BLaER1 (cell line): ENCODE results near the gene SEMA4D.

Experiments used
- H3K27ac ChIP-seq: shearing (Covaris generic); formaldehyde crosslinking; 2 replicates; pipeline ENCODE4 v1.8.1; 2022
- H3K27me3 ChIP-seq: shearing (Covaris generic); formaldehyde crosslinking; 2 replicates; pipeline ENCODE4 v1.8.1; 2022
- H3K36me3 ChIP-seq: shearing (Covaris generic); formaldehyde crosslinking; 2 replicates; pipeline ENCODE4 v1.8.1; 2022
- H3K4me1 ChIP-seq: shearing (Covaris generic); formaldehyde crosslinking; 2 replicates; pipeline ENCODE4 v1.8.1; 2022
- H3K4me2 ChIP-seq: shearing (Covaris generic); formaldehyde crosslinking; 2 replicates; pipeline ENCODE4 v1.8.1; 2022
- H3K4me3 ChIP-seq: shearing (Covaris generic); formaldehyde crosslinking; 2 replicates; pipeline ENCODE4 v1.8.1; 2022
- H3K9ac ChIP-seq: shearing (Covaris generic); formaldehyde crosslinking; 2 replicates; pipeline ENCODE4 v1.8.1; 2022
- H3K9me3 ChIP-seq: shearing (Covaris generic); formaldehyde crosslinking; 2 replicates; pipeline ENCODE4 v1.8.1; 2022
- H4K20me1 ChIP-seq: shearing (Covaris generic); formaldehyde crosslinking; 2 replicates; pipeline ENCODE4 v1.8.1; 2022
- Cebpa-rat ChIP-seq: shearing (Covaris generic); IDR thresholded peaks from 2 replicates; pipeline ENCODE4 v1.8.1; 2022

Gene SEMA4D

DNA sequence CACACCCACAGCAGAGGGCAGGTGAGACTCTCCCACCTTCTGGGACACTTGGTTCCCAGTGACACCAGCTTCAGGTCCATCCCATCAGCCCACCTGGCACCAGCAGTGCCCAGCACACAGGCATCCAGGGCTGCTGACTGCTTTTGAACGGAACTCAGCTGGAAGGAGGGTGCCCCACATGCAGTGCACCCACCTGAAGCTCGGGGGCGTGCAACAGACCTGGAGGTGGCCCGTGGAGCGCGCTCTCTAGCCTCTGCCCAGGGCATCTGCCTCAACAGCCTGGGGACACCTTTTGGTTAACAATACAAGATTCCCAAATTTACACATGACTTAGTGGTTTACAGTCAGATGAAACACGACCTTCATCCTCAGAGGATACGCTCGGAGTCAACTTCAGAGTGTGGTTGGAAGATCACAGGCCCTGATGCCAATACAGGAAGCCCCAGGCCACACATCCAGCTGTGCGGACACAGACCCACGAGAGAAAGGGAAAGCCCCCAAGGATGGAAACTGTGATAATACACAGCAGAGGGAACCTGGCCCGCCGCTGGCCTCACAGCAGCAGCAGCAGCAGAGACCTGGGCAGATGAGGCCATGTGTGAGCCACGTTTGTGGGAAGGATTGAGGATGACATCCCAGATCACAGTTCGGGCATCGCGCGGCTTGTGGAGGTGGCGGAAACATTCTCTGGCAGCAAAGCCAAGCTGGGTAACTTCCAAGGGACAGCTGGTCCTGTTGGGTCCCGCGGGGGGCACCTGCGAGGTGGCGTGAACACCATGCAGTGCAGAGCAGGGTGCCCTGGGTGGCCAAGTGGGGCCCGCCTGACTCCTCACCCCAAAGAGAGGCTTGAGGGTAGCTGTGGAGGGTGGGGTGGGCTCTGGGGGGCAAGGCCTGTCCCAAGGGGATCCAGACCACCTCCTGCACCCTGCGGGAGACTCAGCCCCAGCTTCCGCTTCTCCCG lies 115.6 kb downstream of the SEMA4D start:
- H3K9ac ChIP-seq: no peak overlapping the region; the same call in 1 of the 2 replicates
- peaks cover 50% of the 10 kb centered on the region for H3K4me1 ChIP-seq

DNA sequence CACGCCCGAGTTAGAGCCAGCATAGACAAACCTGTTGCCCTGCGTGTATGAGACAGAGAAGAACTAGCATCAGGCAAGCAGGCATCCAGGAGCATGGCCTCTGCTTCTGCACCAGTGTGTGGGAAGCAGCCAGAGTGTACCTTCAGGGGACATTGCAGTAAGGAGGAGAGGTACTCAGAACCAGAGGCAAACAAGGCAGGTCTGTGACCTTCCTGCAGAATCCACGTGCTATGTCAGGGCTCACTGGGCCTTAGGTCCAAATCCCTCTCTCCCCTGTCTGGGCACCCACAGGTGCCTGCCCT lies 116.7 kb downstream of the SEMA4D start:
- peaks cover 59% of the 10 kb centered on the region for H3K4me1 ChIP-seq
- H3K4me2 ChIP-seq: peak overlapping the region; percentile 92
- no peak overlapping the region for H3K27ac ChIP-seq
- no peak overlapping the region for H3K9ac ChIP-seq
- no peak for TF ChIP-seq Cebpa-rat
- H3K4me3 ChIP-seq: no peak overlapping the region
- no peaks in the 10 kb centered on the region for H3K9me3 ChIP-seq
- peaks cover 83% of the 10 kb centered on the region for H4K20me1 ChIP-seq
- no peaks in the 10 kb centered on the region for H3K27me3 ChIP-seq
- peaks cover 85% of the 10 kb centered on the region for H3K36me3 ChIP-seq

More for the DNA sequence above, 115.6 kb downstream of the SEMA4D start:
- no peak overlapping the region for H3K27ac ChIP-seq
- no peak for TF ChIP-seq Cebpa-rat
- H3K27me3 ChIP-seq: no peaks in the 10 kb centered on the region
- H3K4me3 ChIP-seq: peak overlapping the region; percentile 27; the same call in 1 of the 2 replicates
- no peaks in the 10 kb centered on the region for H3K9me3 ChIP-seq
- H4K20me1 ChIP-seq: peaks cover 80% of the 10 kb centered on the region
- H3K36me3 ChIP-seq: peaks cover 85% of the 10 kb centered on the region
- peak overlapping the region; percentile 92 for H3K4me2 ChIP-seq

DNA sequence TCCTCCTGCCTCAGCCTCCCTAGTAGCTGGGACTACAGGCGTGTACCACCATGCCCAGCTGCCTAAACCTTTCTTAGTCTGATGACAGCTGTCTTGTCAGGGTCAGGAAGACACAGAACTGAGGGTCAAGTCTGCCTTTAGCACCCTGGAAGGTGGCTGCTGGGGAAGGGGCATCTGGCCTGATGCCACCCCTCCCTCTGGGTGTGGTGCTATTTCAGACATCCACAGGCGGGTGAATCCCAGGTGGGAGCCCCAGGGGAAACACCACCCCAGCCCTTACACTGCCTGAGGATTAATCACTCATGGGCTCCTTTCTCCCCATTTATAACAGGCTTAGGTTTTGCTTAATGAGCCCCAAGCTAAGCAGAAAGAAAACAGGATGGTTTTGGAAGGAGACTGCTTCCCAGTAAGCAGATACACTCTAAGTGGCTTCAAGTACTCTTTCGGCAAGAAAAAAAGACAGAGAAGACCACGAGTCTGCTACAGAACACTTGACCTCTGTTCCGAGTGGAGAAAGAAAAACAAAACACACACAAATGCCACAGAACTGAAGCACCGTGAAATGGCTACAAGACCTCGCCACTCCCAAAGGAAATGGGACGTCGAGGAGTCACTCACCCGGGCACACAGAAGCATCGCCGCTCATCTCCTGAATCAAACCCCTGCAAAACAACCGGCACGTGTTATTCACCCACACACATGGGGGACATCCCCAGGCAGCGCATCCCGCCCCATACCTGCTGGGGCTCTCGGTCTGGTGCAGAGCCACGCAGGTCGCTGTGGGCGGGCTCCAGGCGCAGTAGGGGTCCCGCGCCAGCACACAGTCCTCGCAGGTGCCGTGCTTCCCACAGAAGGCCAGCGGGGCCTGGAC lies 117.2 kb downstream of the SEMA4D start:
- H3K36me3 ChIP-seq: peaks cover 80% of the 10 kb centered on the region
- H3K4me1 ChIP-seq: peaks cover 65% of the 10 kb centered on the region
- no peak overlapping the region for H3K27ac ChIP-seq
- H3K4me3 ChIP-seq: no peak overlapping the region
- no peaks in the 10 kb centered on the region for H3K27me3 ChIP-seq
- H4K20me1 ChIP-seq: peaks cover 89% of the 10 kb centered on the region
- peak overlapping the region; percentile 92 for H3K4me2 ChIP-seq
- H3K9me3 ChIP-seq: no peaks in the 10 kb centered on the region
- no peak for TF ChIP-seq Cebpa-rat
- H3K9ac ChIP-seq: no peak overlapping the region

DNA sequence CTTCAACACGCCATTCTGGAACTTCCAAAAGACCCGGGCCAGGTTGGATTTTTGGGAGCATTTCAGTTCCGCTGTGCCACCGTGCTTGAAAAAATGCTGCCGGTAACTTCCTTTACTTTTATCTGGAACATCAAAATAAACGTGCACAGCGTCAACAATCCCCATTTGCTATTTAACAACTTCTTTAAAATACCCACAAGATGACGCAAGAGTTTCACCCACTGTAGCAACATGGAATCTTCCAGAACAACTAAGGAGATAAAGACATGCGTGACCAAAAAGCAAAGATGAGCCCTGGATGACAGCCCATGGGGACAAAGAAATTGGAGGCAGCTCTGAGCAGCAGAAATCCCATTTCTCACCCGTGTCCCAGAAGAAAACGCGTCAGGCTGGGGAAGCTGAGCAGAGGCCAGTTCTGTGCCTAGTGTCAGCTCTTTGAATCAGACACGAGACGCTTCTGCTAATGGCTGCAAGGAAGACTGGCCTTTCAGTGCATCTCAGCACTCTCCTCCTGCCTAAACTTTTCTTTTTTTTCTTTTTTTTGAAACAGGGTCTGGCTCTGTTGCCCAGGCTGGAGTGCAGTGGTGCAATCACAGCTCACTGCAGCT lies 118.3 kb downstream of the SEMA4D start:
- Histone ChIP-seq H4K20me1 (peaks cover 90% of the 10 kb centered on the region), H3K36me3 (peaks cover 70% of the 10 kb centered on the region), H3K27me3 (no peaks in the 10 kb centered on the region), H3K27ac (no peak overlapping the region), H3K9ac (no peak overlapping the region), H3K4me2 (no peak overlapping the region), H3K4me1 (peaks cover 69% of the 10 kb centered on the region), H3K9me3 (no peaks in the 10 kb centered on the region), H3K4me3 (no peak overlapping the region)
- TF ChIP-seq Cebpa-rat: peak; percentile 59; the same call in 1 of the 2 replicates

DNA sequence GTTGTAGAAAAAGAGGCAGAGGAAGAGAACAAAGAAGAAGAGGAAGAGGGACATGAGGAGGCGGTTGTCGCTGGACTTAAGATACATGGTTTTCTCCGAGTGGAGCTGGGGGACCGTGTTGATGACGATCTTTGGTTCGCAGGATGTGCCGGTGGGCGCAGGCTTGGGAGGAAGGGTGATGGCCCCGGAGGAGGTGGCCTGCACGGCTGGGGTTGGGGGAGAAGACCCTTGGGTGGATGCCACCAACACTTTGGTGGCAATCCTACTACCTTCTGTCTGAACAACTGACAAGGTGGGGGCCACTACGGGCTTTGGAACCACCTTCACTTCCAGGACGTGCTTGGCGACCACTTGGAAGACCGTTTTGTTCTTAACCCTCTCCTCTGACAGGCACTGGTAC lies 118.9 kb downstream of the SEMA4D start:
- TF ChIP-seq Cebpa-rat: no peak
- peaks cover 64% of the 10 kb centered on the region for H3K36me3 ChIP-seq

DNA sequence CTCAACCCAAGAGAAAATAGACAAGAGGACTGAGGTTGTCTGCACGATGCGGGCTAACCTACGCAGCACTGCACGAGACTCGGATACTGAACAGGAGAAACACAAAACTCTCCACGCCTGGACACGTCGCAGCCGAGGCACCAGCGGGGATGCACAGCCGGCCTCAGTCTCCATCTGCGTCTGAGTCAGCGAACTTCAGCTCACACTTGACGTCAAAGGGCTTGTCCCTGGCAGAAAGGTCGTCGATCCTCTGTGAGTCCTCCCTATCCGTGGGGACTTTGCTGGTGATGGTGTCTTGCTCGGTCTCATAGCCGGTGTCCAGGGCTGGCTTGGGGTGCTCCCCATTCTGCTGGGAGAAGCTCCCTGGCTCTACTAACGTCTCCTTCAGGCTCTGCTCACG lies 119.4 kb downstream of the SEMA4D start:
- Histone ChIP-seq H3K27me3 (no peaks in the 10 kb centered on the region), H3K9ac (no peak overlapping the region), H3K36me3 (peaks cover 59% of the 10 kb centered on the region), H3K4me2 (no peak overlapping the region), H3K4me3 (no peak overlapping the region), H3K4me1 (peaks cover 69% of the 10 kb centered on the region), H3K27ac (no peak overlapping the region), H3K9me3 (no peaks in the 10 kb centered on the region), H4K20me1 (peaks cover 90% of the 10 kb centered on the region)
- no peak for TF ChIP-seq Cebpa-rat

More for the DNA sequence above, 118.9 kb downstream of the SEMA4D start:
- Histone ChIP-seq H3K9me3 (no peaks in the 10 kb centered on the region), H3K4me2 (no peak overlapping the region), H3K27ac (no peak overlapping the region), H3K4me3 (no peak overlapping the region), H3K27me3 (no peaks in the 10 kb centered on the region), H4K20me1 (peaks cover 90% of the 10 kb centered on the region), H3K4me1 (peaks cover 69% of the 10 kb centered on the region), H3K9ac (no peak overlapping the region)

DNA sequence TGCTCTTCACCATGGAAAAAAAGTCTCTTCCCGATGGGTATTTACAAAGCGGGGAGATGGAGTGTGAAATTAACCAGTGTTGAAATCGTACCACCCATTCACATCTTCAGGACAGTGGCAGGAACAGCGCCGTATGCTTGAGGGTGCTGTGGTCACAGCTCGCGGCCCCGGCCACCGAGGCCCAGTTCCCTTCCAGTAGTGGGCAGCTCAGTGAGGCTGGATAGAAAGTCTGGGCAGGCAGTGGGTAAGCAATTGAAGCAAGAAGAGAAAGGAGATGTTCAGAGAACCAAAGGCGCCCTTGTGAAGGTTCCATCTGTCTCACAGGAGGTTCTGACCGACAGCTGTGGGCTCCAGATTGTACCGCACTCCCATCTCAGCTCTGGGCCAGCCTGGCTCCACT lies 120.5 kb downstream of the SEMA4D start:
- Histone ChIP-seq H3K27ac (no peak overlapping the region), H3K4me3 (no peak overlapping the region), H4K20me1 (peaks cover 90% of the 10 kb centered on the region), H3K27me3 (no peaks in the 10 kb centered on the region), H3K9me3 (no peaks in the 10 kb centered on the region), H3K36me3 (peaks cover 56% of the 10 kb centered on the region), H3K9ac (no peak overlapping the region), H3K4me1 (peaks cover 69% of the 10 kb centered on the region), H3K4me2 (peak overlapping the region; percentile 1; the same call in 1 of the 2 replicates)
- TF ChIP-seq Cebpa-rat: no peak

DNA sequence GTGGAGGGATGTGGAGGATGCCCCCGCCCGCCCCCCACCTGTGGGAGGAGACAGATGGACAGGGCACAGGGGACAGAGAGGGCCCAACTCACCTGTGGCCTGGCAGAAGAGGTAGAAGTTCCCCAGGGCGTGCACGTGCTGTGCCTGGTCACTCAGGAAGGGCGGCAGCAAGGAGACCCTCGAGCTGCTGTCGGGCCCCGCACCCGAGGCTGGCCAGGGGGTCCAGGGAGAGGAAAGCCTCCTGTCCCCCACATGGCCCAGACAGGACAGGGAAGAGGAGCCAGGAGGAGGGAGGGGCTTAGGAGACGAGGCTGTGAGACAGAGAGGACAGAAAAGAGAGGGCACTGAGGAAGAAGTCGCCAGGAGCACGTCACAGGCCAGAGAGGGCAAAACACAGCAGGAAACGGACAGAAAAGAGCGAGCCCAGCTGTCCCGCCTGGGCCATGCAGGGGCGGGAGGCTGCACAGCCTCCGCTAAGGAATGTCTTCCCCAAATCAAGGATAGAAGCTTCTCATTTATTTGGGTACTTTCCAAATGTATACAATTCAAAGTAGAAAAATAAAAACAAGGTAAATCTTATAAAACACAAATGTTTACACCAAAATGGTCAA lies 121.1 kb downstream of the SEMA4D start:
- H3K9ac ChIP-seq: no peak overlapping the region
- no peak overlapping the region for H3K4me3 ChIP-seq
- peaks cover 64% of the 10 kb centered on the region for H3K4me1 ChIP-seq
- peaks cover 54% of the 10 kb centered on the region for H3K36me3 ChIP-seq
- H3K9me3 ChIP-seq: no peaks in the 10 kb centered on the region
- no peak for TF ChIP-seq Cebpa-rat
- H3K27me3 ChIP-seq: no peaks in the 10 kb centered on the region
- H3K27ac ChIP-seq: 0 out of 2 replicates have a peak overlapping the region, but pooled peaks have one; percentile 22
- peaks cover 86% of the 10 kb centered on the region for H4K20me1 ChIP-seq
- peak overlapping the region; percentile 90; the same call in 1 of the 2 replicates for H3K4me2 ChIP-seq

DNA sequence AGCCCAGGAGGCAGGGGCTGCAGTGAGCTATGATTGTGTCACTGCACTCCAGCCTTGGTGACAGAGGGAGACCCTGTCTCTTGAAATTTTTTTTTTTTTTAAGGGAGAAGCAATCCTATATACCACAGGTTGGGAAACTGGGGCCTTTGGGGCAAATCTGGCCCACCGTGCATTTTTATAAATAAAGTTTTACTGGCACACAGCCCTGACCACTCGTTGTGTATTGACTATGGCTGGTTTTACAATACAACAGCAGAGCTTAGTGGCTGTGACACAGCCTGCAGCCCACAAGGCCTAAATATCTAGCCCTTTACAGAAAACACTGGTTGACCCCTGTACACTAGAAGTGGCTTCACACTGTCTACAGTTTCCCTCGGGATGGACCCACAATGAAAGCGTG lies 121.6 kb downstream of the SEMA4D start:
- peaks cover 59% of the 10 kb centered on the region for H3K4me1 ChIP-seq
- peak overlapping the region; percentile 90 for H3K4me2 ChIP-seq
- peaks cover 81% of the 10 kb centered on the region for H4K20me1 ChIP-seq
- H3K27ac ChIP-seq: no peak overlapping the region
- H3K9me3 ChIP-seq: no peaks in the 10 kb centered on the region
- H3K27me3 ChIP-seq: no peaks in the 10 kb centered on the region
- TF ChIP-seq Cebpa-rat: no peak
- peaks cover 49% of the 10 kb centered on the region for H3K36me3 ChIP-seq
- no peak overlapping the region for H3K9ac ChIP-seq
- H3K4me3 ChIP-seq: no peak overlapping the region
